PC-3 (cell line): ENCODE results near the gene SLC17A7. TPM values are rescaled to one million over a fixed set of nuclear protein-coding genes. Genes with fewer than 3 reads are reported as not detected.
"Not testable (repeated sequence)": the region's sequence is repeated elsewhere in the genome, so short reads cannot be mapped to it uniquely, and the experiment has no call there.

Experiments used
- ATAC-seq: fragments of 200-7000 bp; cut with Tn5 transposase; 2 replicates; pipeline ENCODE4 v1.9.1; 2020; ENCODE audit warnings: mild to moderate bottlenecking, moderate library complexity
- BruUV-seq: library from RNA; stranded (reverse); fragments of 400-500 nt; replicated peaks from 2 replicates; lab custom pipeline; 2021; lab: Mats Ljungman, UMichigan
- CTCF ChIA-PET: fragments of 300-600 bp; sonication (Branson Sonifier 250); formaldehyde crosslinking; loops from one replicate; lab custom pipeline; 2022; ENCODE audit warnings: antibody characterized with exemption; lab: Charles Lee
- POLR2A ChIA-PET: fragments of 300-600 bp; sonication (Branson Sonifier 250); formaldehyde crosslinking; loops from one replicate; lab custom pipeline; 2022; ENCODE audit warnings: antibody characterized with exemption; ENCODE audit not compliant: unreplicated experiment; lab: Charles Lee
- DNase-seq: peaks from one replicate; pipeline ENCODE4 v3.0.0-alpha.2; 2015
- H2AFZ ChIP-seq: fragments of 300-600 bp; sonication (generic); 2 replicates; pipeline ENCODE4 v1.6.0; 2016; ENCODE audit warnings: antibody characterized with exemption, low read length
- H3F3A ChIP-seq: fragments of 300-600 bp; sonication (generic); one replicate; pipeline ENCODE4 v1.6.0; 2017; ENCODE audit warnings: antibody characterized with exemption, low read length, control low read depth, mild to moderate bottlenecking; ENCODE audit not compliant: unreplicated experiment
- H3K27ac ChIP-seq: fragments of 300-600 bp; sonication (generic); 2 replicates; pipeline ENCODE4 v1.5.1; 2016; ENCODE audit warnings: mild to moderate bottlenecking, low read length
- H3K27me3 ChIP-seq: fragments of 300-600 bp; sonication (generic); 2 replicates; pipeline ENCODE4 v1.6.1; 2016; ENCODE audit warnings: low read length, mixed read lengths
- H3K36me3 ChIP-seq: fragments of 300-600 bp; sonication (generic); 2 replicates; pipeline ENCODE4 v1.6.1; 2016; ENCODE audit warnings: low read depth, mixed run types, low read length, mixed read lengths
- H3K4me1 ChIP-seq: fragments of 300-600 bp; sonication (generic); 2 replicates; pipeline ENCODE4 v1.5.1; 2016; ENCODE audit warnings: low read length; ENCODE audit not compliant: insufficient read depth
- H3K4me2 ChIP-seq: fragments of 300-600 bp; sonication (generic); 2 replicates; pipeline ENCODE4 v1.6.0; 2016; ENCODE audit warnings: low read length
- H3K4me3 ChIP-seq: fragments of 300-600 bp; sonication (generic); 2 replicates; pipeline ENCODE4 v1.5.1; 2016; ENCODE audit warnings: mild to moderate bottlenecking, low read length, mixed read lengths
- H3K79me2 ChIP-seq: fragments of 300-600 bp; sonication (generic); 2 replicates; pipeline ENCODE4 v1.6.1; 2017; ENCODE audit warnings: low read length, mixed read lengths
- H3K9ac ChIP-seq: fragments of 300-600 bp; sonication (generic); 2 replicates; pipeline ENCODE4 v1.6.0; 2016; ENCODE audit warnings: mild to moderate bottlenecking, low read length
- H3K9me2 ChIP-seq: fragments of 300-600 bp; sonication (generic); replicated peaks from 2 replicates; pipeline ENCODE4 v1.6.1; 2016; ENCODE audit warnings: mixed run types, low read length, mixed read lengths
- H3K9me3 ChIP-seq: fragments of 300-600 bp; sonication (generic); 2 replicates; pipeline ENCODE4 v1.6.1; 2016; ENCODE audit warnings: low read length, mixed read lengths
- H4K20me1 ChIP-seq: fragments of 300-600 bp; sonication (generic); 2 replicates; pipeline ENCODE4 v1.6.1; 2016; ENCODE audit warnings: low read length, mixed read lengths
- CTCF ChIP-seq: fragments of 300-600 bp; sonication (generic); conservative IDR thresholded peaks from 2 replicates; pipeline ENCODE4 v1.5.1; 2017; ENCODE audit warnings: antibody characterized with exemption, low read depth, mild to moderate bottlenecking, low read length
- EZH2 ChIP-seq: fragments of 300-600 bp; sonication (generic); IDR thresholded peaks from one replicate; pipeline ENCODE4 v1.6.1; 2017; ENCODE audit warnings: antibody characterized with exemption, mild to moderate bottlenecking, low read length; ENCODE audit not compliant: unreplicated experiment
- EZH2phosphoT487 ChIP-seq: fragments of 300-600 bp; sonication (generic); IDR thresholded peaks from 2 replicates; pipeline ENCODE4 v1.6.1; 2018; ENCODE audit warnings: mild to moderate bottlenecking, antibody characterized with exemption, low read length, borderline replicate concordance
- intact Hi-C: fragments of 100-400 bp; cut with micrococcal nuclease; formaldehyde crosslinking; loops from 2 replicates; pipeline ENCODE4 v1.9.0; 2023
- total RNA-seq: library from RNA; depleted of rRNA; stranded (reverse); fragments of >200 nt; gene quantifications from 2 replicates; pipeline ENCODE4 v1.2.3, GENCODE V29; 2014

The SLC17A7 gene
- total RNA-seq, 1 experiment from 2014 or later = 0.11 TPM

- no peaks in the 10 kb centered on the region for H3K4me1 ChIP-seq
- ATAC-seq (no peak), DNase-seq (no peak)
- no peaks in the 10 kb centered on the region for H3K9me2 ChIP-seq
- H3K79me2 ChIP-seq = no peaks in the 10 kb centered on the region
- peak overlapping the region; percentile 94 for H2AFZ ChIP-seq
- TF ChIP-seq CTCF (no peak), EZH2 (no peak), EZH2phosphoT487 (no peak)
- no TSS peak for BruUV-seq
- no peak overlapping the region for H3K9ac ChIP-seq
- intact Hi-C loops = no loop called here
- no peaks in the 10 kb centered on the region for H3K9me3 ChIP-seq
- H3F3A ChIP-seq = no peaks in the 10 kb centered on the region
- ChIA-PET CTCF (interaction anchor here (1.2 kb wide), 1 partner anchor 72 kb away, joined by 5 read pairs; no protein-coding TSS in a partner anchor), POLR2A (no interaction called here)
- H3K27me3 ChIP-seq = no peaks in the 10 kb centered on the region
- H4K20me1 ChIP-seq = no peaks in the 10 kb centered on the region
- peak overlapping the region; percentile 82 for H3K4me3 ChIP-seq
- H3K27ac ChIP-seq = no peak overlapping the region
- H3K36me3 ChIP-seq = no peaks in the 10 kb centered on the region; the same call in 1 of the 2 replicates
- H3K4me2 ChIP-seq = peak overlapping the region; percentile 89
These were observed 33.2 kb upstream of the SLC17A7 start for GRCh38 chr19:49474542-49474924.

- Histone ChIP-seq H2AFZ (peak within 1 kb of the TSS; percentile 94), H3K27ac (no peak within 1 kb of the TSS), H3K79me2 (no peaks in the 10 kb centered on the region), H3K9me2 (no peaks in the 10 kb centered on the region), H3K9me3 (no peaks in the 10 kb centered on the region), H3F3A (no peaks in the 10 kb centered on the region), H3K9ac (peak within 1 kb of the TSS; percentile 61), H3K36me3 (no peaks in the 10 kb centered on the region; the same call in 1 of the 2 replicates), H3K4me2 (peak within 1 kb of the TSS; percentile 89), H3K4me1 (no peaks in the 10 kb centered on the region), H3K4me3 (peak within 1 kb of the TSS; percentile 82), H3K27me3 (no peaks in the 10 kb centered on the region), H4K20me1 (no peaks in the 10 kb centered on the region)
- POLR2A ChIA-PET = no interaction called here
- DNase-seq = peak; percentile 77
- intact Hi-C loops = no loop called here
- no TSS peak for BruUV-seq
- CTCF ChIA-PET = interaction anchor here (0.6 to 1.2 kb wide), 3 partner anchors 21 to 464 kb away, joined by 3 to 10 read pairs (median 5); no protein-coding TSS in a partner anchor
- TF ChIP-seq CTCF = peak; percentile 99
- no peak for TF ChIP-seq EZH2phosphoT487
- no peak for TF ChIP-seq EZH2
- peak; percentile 80 for ATAC-seq
These were observed 32.7 kb upstream of the SLC17A7 start, which contains the start of gene FLT3LG for GRCh38 chr19:49473868-49474541. Gene FLT3LG (plus strand): TSS chr19:49474215. CDS start chr19:49474640, 425 bp downstream.

GRCh38 chr19:49473501-49473867 lies 32.2 kb upstream of the SLC17A7 start:
- DNase-seq, H3K9me3 ChIP-seq, H3K27me3 ChIP-seq, H3K36me3 ChIP-seq, ATAC-seq, H3K4me1 ChIP-seq, H3F3A ChIP-seq, intact Hi-C loops, H3K27ac ChIP-seq, BruUV-seq, H3K9me2 ChIP-seq, H4K20me1 ChIP-seq, POLR2A ChIA-PET, H3K79me2 ChIP-seq: not testable (repeated sequence)
- H2AFZ ChIP-seq = peak overlapping the region; percentile 94
- CTCF ChIA-PET = interaction anchor here (0.6 to 1.2 kb wide), 3 partner anchors 21 to 463 kb away, joined by 3 to 10 read pairs (median 5); no protein-coding TSS in a partner anchor
- H3K4me2 ChIP-seq = peak overlapping the region; percentile 89
- H3K9ac ChIP-seq = peak overlapping the region; percentile 61; the same call in 1 of the 2 replicates
- H3K4me3 ChIP-seq = peak overlapping the region; percentile 82
